NCI-H1417 (cell line): Measurements from ENCODE around the gene MCF2L.
"Not testable (repeated sequence)": the region's sequence is repeated elsewhere in the genome, so short reads cannot be mapped to it uniquely, and the experiment has no call there.

Source experiments
- DNase-seq, 3 experiments: peaks; one replicate each; lab custom pipeline; 2025; lab: John Stamatoyannopoulos, UW

Gene MCF2L

GRCh38 chr13:113096745-113097305 is 127.8 kb downstream of the MCF2L start:
- DNase-seq = no peak

- no peak for DNase-seq
These were observed 128.6 kb downstream of the MCF2L start for GRCh38 chr13:113097651-113098050.

- DNase-seq = no peak
These were observed 129.2 kb downstream of the MCF2L start for GRCh38 chr13:113098162-113098732.

GRCh38 chr13:113099142-113099541 is 130.1 kb downstream of the MCF2L start:
- no peak for DNase-seq

GRCh38 chr13:113102302-113102701 is 133.3 kb downstream of the MCF2L start:
- not testable (repeated sequence) for DNase-seq

GRCh38 chr13:113102727-113103126 is 133.7 kb downstream of the MCF2L start:
- DNase-seq = no peak

- DNase-seq = no peak
These were observed 134.6 kb downstream of the MCF2L start for GRCh38 chr13:113103646-113104045.

- DNase-seq = peak; percentile 55 to 80 (median 60)
These were observed 136.3 kb downstream of the MCF2L start, which contains the start of gene F7 for GRCh38 chr13:113105032-113105920. TSS of gene F7 (plus strand) at chr13:113105791. CDS start at chr13:113105842, 51 bp downstream.

GRCh38 chr13:113105921-113106452 is 137.0 kb downstream of the MCF2L start:
- no peak for DNase-seq

- DNase-seq = no peak
These were observed 137.8 kb downstream of the MCF2L start for GRCh38 chr13:113106711-113107351.

GRCh38 chr13:113108521-113108920 is 139.5 kb downstream of the MCF2L start:
- not testable (repeated sequence) for DNase-seq

GRCh38 chr13:113109151-113110047 is 140.4 kb downstream of the MCF2L start:
- DNase-seq = peak in 1 of 3 experiments; percentile 41

- peak in 2 of 3 experiments; percentile 65 to 78 for DNase-seq
These were observed 141.2 kb downstream of the MCF2L start for GRCh38 chr13:113110048-113110851.

- DNase-seq = peak in 1 of 3 experiments; percentile 59
These were observed 141.9 kb downstream of the MCF2L start for GRCh38 chr13:113110852-113111315.

- not testable (repeated sequence) for DNase-seq
These were observed 142.8 kb downstream of the MCF2L start for GRCh38 chr13:113111821-113112220.

- not testable (repeated sequence) for DNase-seq
These were observed 143.5 kb downstream of the MCF2L start for GRCh38 chr13:113112475-113112874.

GRCh38 chr13:113112893-113113845 is 144.2 kb downstream of the MCF2L start:
- DNase-seq = no peak

GRCh38 chr13:113113846-113114271 is 144.8 kb downstream of the MCF2L start:
- DNase-seq = no peak
